Measurements from ENCODE around the gene SLCO4A1.
"Not testable (repeated sequence)": the region's sequence is repeated elsewhere in the genome, so short reads cannot be mapped to it uniquely, and the experiment has no call there.

The SLCO4A1 gene

GRCh38 chr20:62665826-62666735, 23.8 kb downstream of the SLCO4A1 start:
- no peak for DNase-seq (ENCODE audit: low read depth in 2 of 2)

DNA sequence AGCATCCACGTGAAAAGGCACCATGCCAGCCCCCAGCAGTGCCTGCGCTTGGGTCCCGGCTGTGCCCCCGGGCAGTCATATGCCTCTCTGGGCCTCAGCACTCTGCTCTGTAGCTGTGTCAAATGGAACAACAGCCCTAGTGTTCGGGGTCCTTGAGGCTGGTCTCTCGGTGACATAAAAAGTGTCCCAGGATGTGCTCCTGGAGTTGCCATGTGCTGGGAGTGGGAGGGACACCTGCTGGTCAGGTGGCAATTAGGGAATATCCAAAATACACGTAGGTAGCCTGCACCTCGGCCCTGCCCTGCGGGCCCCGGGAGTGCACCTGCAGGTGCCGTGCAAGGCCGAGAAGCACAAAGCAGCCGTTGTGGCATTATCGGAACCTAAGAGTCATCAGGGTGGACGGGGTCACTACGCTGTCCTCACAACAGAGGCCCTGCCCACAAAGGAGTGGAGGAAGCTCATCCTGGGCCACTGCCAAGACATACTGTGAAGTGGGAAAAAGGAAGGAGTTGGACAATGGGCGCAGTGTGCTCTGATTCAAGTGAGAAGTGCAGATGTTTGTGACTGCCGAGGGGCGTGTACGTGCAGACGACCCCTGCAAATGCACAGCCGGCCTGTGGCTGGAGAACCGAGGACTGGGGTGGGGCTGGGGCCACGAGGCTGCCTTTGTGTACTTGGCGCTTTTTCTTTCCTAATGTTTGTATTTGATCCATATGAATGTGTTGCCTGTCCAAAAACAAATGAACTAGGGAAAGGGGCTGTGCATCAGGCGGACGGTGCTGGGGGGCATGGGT, 24.6 kb downstream of the SLCO4A1 start:
- no peak for DNase-seq (ENCODE audit: low read depth in 2 of 2)

- DNase-seq (ENCODE audit: low read depth in 2 of 2), result no peak
Measured at GRCh38 chr20:62667530-62668440, 25.5 kb downstream of the SLCO4A1 start.

DNA sequence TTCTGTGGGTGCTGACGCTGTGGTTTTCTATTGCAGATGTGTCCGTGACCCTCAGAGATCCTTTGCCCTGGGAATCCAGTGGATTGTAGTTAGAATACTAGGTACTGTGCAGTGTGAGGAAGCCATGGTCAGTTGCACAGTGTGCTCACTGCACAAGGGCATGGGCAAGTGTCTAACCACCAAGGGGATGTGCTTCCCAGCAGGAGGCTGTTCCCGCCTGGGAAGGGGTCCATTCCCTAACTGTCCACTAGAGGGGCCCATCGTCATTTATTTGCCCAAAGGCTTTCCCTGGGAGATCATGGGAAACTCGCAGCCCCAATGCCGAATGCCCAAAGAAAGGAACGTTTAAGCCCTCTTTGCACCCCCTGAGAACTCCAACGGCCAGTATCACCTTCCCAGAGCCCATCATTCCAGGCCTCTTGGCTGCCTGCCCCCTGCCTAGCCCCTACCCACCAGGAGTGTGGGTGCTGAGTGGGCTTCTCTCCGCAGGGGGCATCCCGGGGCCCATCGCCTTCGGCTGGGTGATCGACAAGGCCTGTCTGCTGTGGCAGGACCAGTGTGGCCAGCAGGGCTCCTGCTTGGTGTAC, 26.2 kb downstream of the SLCO4A1 start:
- peak in 1 of 2 donors; percentile 15 for DNase-seq (ENCODE audit: low read depth in 2 of 2)

DNA sequence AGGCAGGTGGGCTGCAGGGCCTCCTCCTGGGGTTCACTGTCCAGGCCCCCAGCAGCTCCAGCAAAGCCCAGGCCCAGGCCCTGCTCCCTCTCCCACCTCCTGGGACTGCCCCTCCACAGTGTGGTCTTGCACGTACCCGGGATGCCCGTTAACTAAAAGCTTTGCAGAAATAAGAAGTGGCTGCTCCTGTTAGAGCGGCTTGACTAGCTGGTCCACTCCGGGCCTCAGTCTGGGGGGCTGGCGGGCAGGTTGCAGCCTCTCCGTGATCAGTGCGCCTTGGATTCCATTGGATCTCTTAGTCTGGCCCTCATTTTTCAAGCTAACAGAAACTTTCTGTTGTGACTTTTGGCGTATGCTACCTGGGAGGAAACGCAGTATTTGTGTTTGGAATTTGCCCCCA, 26.9 kb downstream of the SLCO4A1 start:
- DNase-seq (ENCODE audit: low read depth in 2 of 2), result no peak

GRCh38 chr20:62670156-62670555, 27.9 kb downstream of the SLCO4A1 start:
- no peak for DNase-seq (ENCODE audit: low read depth in 2 of 2)

DNA sequence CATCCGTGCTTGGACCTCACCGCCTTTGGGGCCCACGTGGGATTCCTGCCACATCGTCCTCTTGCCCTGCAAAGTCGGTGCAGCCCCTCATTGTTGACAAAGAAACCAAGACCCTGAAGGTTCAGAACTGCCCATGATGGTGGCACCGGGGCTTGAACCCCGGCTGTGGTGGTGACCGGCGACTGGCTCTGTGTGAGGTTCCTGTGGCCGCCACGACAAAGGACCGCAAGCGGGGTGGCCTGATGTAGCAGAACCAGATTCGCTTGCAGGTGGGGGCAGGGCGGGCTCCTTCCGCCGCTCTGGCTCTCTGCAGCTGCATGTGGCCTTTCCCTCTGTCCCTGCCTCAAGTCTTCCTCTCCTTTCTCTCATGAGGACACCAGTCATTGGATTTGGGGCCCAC, 28.7 kb downstream of the SLCO4A1 start:
- DNase-seq (ENCODE audit: low read depth in 2 of 2), result no peak

- no peak for DNase-seq (ENCODE audit: low read depth in 2 of 2)
Measured at GRCh38 chr20:62671765-62672164, 29.5 kb downstream of the SLCO4A1 start.

DNA sequence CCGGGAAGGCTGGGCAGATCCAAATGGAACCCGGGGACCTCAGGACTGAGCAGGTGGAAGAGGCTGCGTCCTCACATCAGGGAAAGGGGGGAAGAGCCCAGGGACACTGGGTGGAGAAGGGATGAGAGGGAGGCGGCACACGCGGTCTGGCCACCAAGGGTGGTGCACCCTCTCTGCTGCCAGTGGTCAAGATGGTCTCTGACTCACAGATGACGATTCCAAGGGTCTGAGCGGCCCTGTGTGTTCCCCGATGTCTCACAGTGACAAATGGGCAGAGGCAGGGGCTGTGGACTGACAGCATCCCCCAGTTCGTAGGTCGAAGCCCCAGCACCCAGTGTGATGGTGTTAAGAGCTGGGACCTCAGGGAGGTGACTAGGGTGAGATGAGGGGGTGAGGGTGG, 32.1 kb downstream of the SLCO4A1 start:
- no peak for DNase-seq (ENCODE audit: low read depth in 2 of 2)

- DNase-seq (ENCODE audit: low read depth in 2 of 2), result no peak
Measured at GRCh38 chr20:62675156-62675876, 33.0 kb downstream of the SLCO4A1 start.

- no peak for DNase-seq (ENCODE audit: low read depth in 2 of 2)
Measured at GRCh38 chr20:62675877-62676260, 33.6 kb downstream of the SLCO4A1 start.

GRCh38 chr20:62676976-62677375, 34.7 kb downstream of the SLCO4A1 start:
- DNase-seq (ENCODE audit: low read depth in 2 of 2), result no peak

GRCh38 chr20:62677678-62678077, 35.4 kb downstream of the SLCO4A1 start:
- no peak for DNase-seq (ENCODE audit: low read depth in 2 of 2)

DNA sequence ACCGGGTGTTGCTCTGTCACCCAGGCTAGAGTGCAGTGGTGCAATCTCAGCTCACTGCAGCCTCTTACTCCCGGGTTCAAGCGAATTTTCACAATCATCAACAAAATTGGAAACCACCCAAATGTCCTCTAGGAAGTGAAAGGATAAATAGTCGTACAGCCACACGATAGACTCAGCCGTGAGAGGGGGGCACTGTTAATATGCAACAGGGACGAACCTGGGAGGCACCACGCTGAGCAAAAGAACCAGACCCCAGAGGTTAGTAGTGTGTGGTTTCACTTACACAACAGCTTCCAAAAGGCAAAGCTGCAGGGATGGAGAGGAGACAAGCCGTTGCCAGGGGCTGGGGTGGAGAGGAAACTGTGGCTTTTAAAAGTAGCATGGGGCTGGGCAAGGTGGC, 36.2 kb downstream of the SLCO4A1 start:
- DNase-seq (ENCODE audit: low read depth in 2 of 2), result no peak

DNA sequence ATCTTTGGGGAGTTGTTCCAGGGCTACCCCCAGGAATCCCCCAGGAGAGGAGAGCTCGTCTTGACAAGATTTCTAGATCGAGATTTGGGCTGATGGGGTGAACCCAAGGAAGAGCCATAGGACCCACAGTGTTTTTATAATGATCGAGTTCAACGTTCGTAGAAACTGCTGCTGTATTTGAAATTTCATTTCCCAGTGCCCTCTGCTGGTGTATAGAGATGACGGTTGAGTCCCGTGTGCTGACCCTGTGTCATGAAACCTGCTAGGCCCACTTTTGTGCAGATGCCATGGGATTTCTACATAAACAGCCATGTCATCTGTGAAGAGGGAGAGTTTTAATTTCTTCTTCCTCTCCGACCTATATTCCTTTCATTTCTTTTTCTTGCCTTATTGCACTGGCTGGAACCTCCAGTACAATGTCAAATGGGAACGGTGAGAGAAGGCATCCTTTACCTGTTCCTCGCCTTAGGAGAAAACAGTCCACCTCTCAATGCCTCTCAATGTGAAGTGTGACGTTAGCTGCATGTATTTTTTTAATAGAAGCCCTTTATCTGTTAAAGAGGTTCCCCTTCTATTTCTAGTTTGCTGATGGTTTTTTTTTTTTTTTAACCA, 37.8 kb downstream of the SLCO4A1 start:
- no peak for DNase-seq (ENCODE audit: low read depth in 2 of 2)

- no peak for DNase-seq (ENCODE audit: low read depth in 2 of 2)
Measured at GRCh38 chr20:62682912-62683517, 40.7 kb downstream of the SLCO4A1 start.

DNA sequence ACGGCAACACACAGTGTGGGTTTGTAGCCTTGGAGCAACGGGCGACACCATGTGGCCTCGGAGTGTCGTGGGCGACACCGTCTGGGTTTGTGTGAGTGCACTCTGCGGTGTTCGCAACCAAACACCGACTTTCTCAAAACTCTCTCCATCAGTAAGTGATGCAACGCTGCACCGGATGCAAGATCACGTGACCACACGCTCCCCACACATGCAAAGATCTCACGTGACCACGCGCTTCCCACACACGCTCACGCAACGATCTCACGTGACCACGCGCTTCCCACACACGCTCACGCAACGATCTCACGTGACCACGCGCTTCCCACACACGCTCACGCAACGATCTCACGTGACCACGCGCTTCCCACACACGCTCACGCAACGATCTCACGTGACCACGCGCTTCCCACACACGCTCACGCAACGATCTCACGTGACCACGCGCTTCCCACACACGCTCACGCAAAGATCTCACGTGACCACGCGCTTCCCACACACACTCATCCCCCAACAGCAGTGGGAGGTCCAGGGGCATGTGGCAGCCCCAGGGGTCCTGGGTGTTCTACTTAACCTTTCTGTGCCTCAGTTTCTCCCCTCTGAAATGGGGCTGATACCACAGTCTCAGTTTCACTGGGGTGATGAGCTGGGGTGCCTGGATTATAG, 41.5 kb downstream of the SLCO4A1 start:
- not testable (repeated sequence) for DNase-seq (ENCODE audit: low read depth in 2 of 2)

- no peak for DNase-seq (ENCODE audit: low read depth in 2 of 2)
Measured at GRCh38 chr20:62684981-62685380, 42.7 kb downstream of the SLCO4A1 start.

- no peak for DNase-seq (ENCODE audit: low read depth in 2 of 2)
Measured at GRCh38 chr20:62685781-62686555, 43.7 kb downstream of the SLCO4A1 start.
